Subcutaneous adipose tissue (tissue), 4 donors: ENCODE data around the gene GPR37. TPM values are rescaled to one million over a fixed set of nuclear protein-coding genes. Genes with fewer than 3 reads are reported as not detected.

Experiments
- CTCF ChIP-seq: fragments of 450-650 bp; IDR thresholded peaks from one replicate; pipeline ENCODE4 v1.5.1; 2016; ENCODE audit warnings: low read depth, mild to moderate bottlenecking, control low read depth, antibody characterized with exemption, moderate library complexity
- total RNA-seq, 4 donors: library from RNA; depleted of rRNA; stranded (reverse); fragments of >200 nt; gene quantifications; one replicate each; pipeline ENCODE4 v1.1.0, GENCODE V29; 2016

The GPR37 gene
- total RNA-seq, 4 donors from 2014 or later, result 0.16 to 4.1 (median 0.59) TPM

GRCh38 chr7:124780056-124780455 lies 14.5 kb upstream of the GPR37 start:
- no peak for TF ChIP-seq CTCF

GRCh38 chr7:124779620-124780019 lies 14.0 kb upstream of the GPR37 start:
- no peak for TF ChIP-seq CTCF

GRCh38 chr7:124779194-124779593 lies 13.6 kb upstream of the GPR37 start:
- TF ChIP-seq CTCF, result no peak

- no peak for TF ChIP-seq CTCF
Observed at GRCh38 chr7:124777268-124777667, 11.7 kb upstream of the GPR37 start.

GRCh38 chr7:124776153-124776552 lies 10.6 kb upstream of the GPR37 start:
- TF ChIP-seq CTCF, result no peak

GRCh38 chr7:124775422-124775821 lies 9.8 kb upstream of the GPR37 start:
- no peak for TF ChIP-seq CTCF

GRCh38 chr7:124773938-124774337 lies 8.3 kb upstream of the GPR37 start:
- no peak for TF ChIP-seq CTCF

- no peak for TF ChIP-seq CTCF
Observed at GRCh38 chr7:124773339-124773738, 7.7 kb upstream of the GPR37 start.
